Hepatocyte (in vitro differentiated cells): ENCODE measurements around the gene CEBPE.

Source experiments
- CTCF ChIP-seq: fragments of 200-600 bp; sonication (generic); IDR thresholded peaks from 2 replicates; pipeline ENCODE4 v1.5.1; 2016; ENCODE audit warnings: antibody characterized with exemption, mild to moderate bottlenecking; ENCODE audit not compliant: poor library complexity
- EZH2 ChIP-seq: fragments of 200-600 bp; sonication (generic); IDR thresholded peaks from 2 replicates; pipeline ENCODE4 v1.6.1; 2016; ENCODE audit warnings: antibody characterized with exemption, mild to moderate bottlenecking, borderline replicate concordance
- EZH2phosphoT487 ChIP-seq: fragments of 200-600 bp; sonication (generic); IDR thresholded peaks from one replicate; pipeline ENCODE4 v1.6.1; 2018; ENCODE audit warnings: antibody characterized with exemption, mild to moderate bottlenecking, low read depth, moderate library complexity; ENCODE audit not compliant: unreplicated experiment, severe bottlenecking

- TF ChIP-seq CTCF: no peak
- TF ChIP-seq EZH2: no peak
- no peak for TF ChIP-seq EZH2phosphoT487
Observed at GRCh38 chr14:23101213-23101970, 17.7 kb downstream of the CEBPE start.
